LNCaP clone FGC (cell line): Measurements from ENCODE around the gene SRRM2.
"Not testable (repeated sequence)": the region's sequence is repeated elsewhere in the genome, so short reads cannot be mapped to it uniquely, and the experiment has no call there.

ENCODE experiments used
- DNase-seq: peaks from one replicate; pipeline ENCODE4 v3.0.0-alpha.2; 2011; ENCODE audit warnings: low read depth
- H3K4me3 ChIP-seq: 2 replicates; pipeline ENCODE4 v1.5.1; 2011; ENCODE audit warnings: mild to moderate bottlenecking, low read depth, low read length, control low read depth
- TF ChIP-seq, protein P1 (sequence below): IDR thresholded peaks from 2 replicates; pipeline ENCODE4 v1.5.1; 2012; ENCODE audit warnings: mild to moderate bottlenecking; ENCODE audit not compliant: control insufficient read depth, insufficient read depth; ENCODE audit errors: extremely low read depth

Gene SRRM2

DNA sequence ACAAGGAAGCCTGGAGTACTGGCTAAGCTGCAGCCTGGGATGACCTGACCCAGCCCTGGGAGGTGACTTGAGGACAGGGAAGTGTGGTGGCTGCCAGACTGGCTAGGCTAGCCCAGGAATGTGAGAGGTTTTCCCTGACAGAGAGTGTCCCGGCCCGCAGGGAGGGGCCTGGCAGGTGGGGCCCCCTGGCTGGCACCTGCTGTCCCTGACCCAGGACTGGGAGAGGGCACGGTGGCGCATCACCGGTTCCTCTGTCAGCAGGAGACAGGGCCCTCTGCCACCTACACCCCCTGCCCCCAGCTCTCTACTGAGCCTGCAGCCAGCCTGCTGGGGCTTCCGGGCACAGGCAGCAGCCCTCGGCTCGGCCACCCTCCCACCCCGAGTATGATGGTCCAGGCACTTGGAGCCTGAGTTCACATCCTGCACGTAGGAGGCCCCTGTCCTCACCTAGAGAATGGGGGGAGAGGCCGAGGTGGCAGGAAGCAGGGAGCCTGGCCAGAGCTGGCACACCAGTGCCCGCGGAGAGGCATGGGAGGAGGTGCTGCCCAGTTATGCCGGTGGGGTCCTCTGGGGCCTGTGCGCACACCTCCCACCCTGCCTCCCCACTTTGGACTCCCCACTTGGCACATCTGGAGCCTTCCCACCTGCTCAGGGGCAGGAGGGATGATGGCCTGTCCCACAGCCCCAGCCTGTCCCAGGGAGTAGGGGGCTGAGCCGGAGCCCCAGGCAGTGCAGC is 32.9 kb upstream of the SRRM2 start:
- TF ChIP-seq, protein P1, sequence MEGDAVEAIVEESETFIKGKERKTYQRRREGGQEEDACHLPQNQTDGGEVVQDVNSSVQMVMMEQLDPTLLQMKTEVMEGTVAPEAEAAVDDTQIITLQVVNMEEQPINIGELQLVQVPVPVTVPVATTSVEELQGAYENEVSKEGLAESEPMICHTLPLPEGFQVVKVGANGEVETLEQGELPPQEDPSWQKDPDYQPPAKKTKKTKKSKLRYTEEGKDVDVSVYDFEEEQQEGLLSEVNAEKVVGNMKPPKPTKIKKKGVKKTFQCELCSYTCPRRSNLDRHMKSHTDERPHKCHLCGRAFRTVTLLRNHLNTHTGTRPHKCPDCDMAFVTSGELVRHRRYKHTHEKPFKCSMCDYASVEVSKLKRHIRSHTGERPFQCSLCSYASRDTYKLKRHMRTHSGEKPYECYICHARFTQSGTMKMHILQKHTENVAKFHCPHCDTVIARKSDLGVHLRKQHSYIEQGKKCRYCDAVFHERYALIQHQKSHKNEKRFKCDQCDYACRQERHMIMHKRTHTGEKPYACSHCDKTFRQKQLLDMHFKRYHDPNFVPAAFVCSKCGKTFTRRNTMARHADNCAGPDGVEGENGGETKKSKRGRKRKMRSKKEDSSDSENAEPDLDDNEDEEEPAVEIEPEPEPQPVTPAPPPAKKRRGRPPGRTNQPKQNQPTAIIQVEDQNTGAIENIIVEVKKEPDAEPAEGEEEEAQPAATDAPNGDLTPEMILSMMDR: no peak
- peak overlapping the region; percentile 55 for H3K4me3 ChIP-seq
- DNase-seq: peak; percentile 93

- H3K4me3 ChIP-seq: peak within 1 kb of the TSS; percentile 55
- no peak for DNase-seq
- TF ChIP-seq, protein P1: no peak
Observed at GRCh38 chr16:2720064-2720457, 32.4 kb upstream of the SRRM2 start, which contains the start of gene PRSS27. PRSS27 (minus strand) TSS chr16:2720224; CDS start chr16:2720160, 64 bp downstream.

GRCh38 chr16:2720719-2721633 is 31.5 kb upstream of the SRRM2 start:
- TF ChIP-seq, protein P1: peak; percentile 92
- DNase-seq: peak; percentile 30
- H3K4me3 ChIP-seq: peak overlapping the region; percentile 55

DNA sequence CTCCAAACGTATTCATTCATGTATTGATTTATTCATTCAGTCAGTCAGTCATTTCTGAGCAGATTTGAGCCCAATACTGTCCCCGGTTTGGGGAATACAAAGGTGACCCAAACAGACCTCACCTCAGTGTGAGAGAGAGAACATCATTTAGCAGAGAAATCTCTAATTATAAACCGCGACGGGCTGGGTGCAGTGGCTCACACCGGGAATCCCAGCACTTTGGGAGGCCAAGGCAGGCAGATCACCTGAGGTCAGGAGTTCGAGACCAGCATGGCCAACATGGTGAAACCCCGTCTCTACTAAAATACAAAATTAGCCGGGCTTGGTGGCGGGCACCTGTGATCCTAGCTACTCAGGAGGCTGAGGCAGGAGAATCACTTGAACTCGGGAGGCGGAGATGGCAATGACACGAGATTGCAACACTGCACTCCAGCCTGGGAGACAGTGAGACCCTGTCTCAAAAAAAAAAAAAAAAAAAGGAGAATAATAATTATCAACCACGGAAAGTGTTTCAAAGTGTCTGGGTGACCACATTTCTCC is 30.7 kb upstream of the SRRM2 start:
- H3K4me3 ChIP-seq: peak overlapping the region; percentile 55
- DNase-seq: not testable (repeated sequence)

- no peak overlapping the region for H3K4me3 ChIP-seq
- DNase-seq: no peak
- TF ChIP-seq, protein P1: no peak
Observed at GRCh38 chr16:2724088-2724676, 28.3 kb upstream of the SRRM2 start.

- H3K4me3 ChIP-seq: no peak overlapping the region
- TF ChIP-seq, protein P1: no peak
- DNase-seq: no peak
Observed at GRCh38 chr16:2724816-2725348, 27.6 kb upstream of the SRRM2 start.
